A549 (cell line): ENCODE results near the gene CTRL.

ENCODE experiments used
- CEBPB ChIP-seq, 2 experiments: fragments of >200 bp in 1 of 2; sonication (Bioruptor Twin) in 1 of 2; formaldehyde crosslinking in 1 of 2; IDR thresholded peaks; 2 replicates each; pipeline ENCODE4 v1.6.1; 2012 to 2016
- HOXB13 ChIP-seq: fragments of 250-450 bp; sonication (Bioruptor Pico); IDR thresholded peaks from 2 replicates; pipeline ENCODE4 v1.5.0; 2020; ENCODE audit warnings: low read depth, mild to moderate bottlenecking, moderate library complexity
- RFX5 ChIP-seq: fragments of 450-650 bp; IDR thresholded peaks from 2 replicates; pipeline ENCODE4 v1.7.1; 2014; ENCODE audit warnings: antibody characterized with exemption, mild to moderate bottlenecking, moderate library complexity
- SMC3 ChIP-seq: fragments of >200 bp; sonication (Bioruptor Twin); formaldehyde crosslinking; IDR thresholded peaks from 3 replicates; pipeline ENCODE4 v1.6.1; 2018; ENCODE audit warnings: inconsistent platforms
- TF ChIP-seq, protein P1 (sequence below): IDR thresholded peaks from 2 replicates; pipeline ENCODE4 v1.6.1; 2012
- TF ChIP-seq, protein P2 (sequence below): fragments of >200 bp; sonication (Bioruptor Twin); formaldehyde crosslinking; IDR thresholded peaks from 3 replicates; pipeline ENCODE4 v1.5.1; 2016
- TF ChIP-seq, protein P3 (sequence below): fragments of 200-600 bp; sonication (generic); IDR thresholded peaks from 2 replicates; pipeline ENCODE4 v1.6.1; 2016; ENCODE audit warnings: antibody characterized with exemption, mild to moderate bottlenecking, moderate library complexity
- TF ChIP-seq, protein P4 (sequence below): fragments of 150-350 bp; IDR thresholded peaks from 2 replicates; pipeline ENCODE4 v1.6.1; 2014; ENCODE audit warnings: low read depth, mild to moderate bottlenecking, low read length

DNA sequence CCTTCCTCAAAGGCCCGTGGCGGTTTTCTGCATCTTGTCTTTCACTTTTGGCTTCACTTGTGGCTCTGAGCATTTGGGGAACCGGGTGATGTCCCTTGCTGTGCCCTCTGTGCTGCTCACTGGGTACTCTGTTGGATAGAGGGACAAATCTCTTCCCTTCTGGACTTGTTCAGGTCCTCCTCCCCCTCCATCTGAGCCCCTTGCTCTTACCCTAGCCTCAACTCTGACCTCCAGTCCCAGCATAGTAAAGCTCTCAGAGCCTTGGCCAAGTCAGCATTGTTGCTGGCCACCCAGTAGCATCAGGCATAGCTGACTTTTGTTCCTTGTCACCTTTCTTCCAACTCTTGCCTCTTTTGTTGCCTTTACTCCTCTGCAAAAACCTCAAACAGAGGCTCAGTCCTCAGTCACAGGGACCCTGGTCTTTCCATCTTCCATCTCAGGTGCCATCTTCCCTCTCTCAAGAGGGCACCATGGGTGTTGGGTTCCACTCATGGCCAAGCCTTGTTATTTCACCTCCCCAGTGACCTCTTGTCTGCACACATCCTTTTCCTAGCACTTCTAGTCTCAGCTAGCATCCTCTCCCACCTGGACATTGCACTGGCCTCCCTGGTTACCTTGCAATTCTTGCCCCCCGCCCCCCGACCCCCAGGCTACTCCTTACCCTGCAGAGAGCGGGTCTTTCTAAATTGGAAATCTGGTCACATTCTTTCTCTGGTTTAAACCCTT is 5.4 kb upstream of the CTRL start:
- TF ChIP-seq, protein P1, sequence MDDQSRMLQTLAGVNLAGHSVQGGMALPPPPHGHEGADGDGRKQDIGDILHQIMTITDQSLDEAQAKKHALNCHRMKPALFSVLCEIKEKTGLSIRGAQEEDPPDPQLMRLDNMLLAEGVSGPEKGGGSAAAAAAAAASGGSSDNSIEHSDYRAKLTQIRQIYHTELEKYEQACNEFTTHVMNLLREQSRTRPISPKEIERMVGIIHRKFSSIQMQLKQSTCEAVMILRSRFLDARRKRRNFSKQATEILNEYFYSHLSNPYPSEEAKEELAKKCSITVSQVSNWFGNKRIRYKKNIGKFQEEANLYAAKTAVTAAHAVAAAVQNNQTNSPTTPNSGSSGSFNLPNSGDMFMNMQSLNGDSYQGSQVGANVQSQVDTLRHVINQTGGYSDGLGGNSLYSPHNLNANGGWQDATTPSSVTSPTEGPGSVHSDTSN = no peak
- TF ChIP-seq, protein P2, sequence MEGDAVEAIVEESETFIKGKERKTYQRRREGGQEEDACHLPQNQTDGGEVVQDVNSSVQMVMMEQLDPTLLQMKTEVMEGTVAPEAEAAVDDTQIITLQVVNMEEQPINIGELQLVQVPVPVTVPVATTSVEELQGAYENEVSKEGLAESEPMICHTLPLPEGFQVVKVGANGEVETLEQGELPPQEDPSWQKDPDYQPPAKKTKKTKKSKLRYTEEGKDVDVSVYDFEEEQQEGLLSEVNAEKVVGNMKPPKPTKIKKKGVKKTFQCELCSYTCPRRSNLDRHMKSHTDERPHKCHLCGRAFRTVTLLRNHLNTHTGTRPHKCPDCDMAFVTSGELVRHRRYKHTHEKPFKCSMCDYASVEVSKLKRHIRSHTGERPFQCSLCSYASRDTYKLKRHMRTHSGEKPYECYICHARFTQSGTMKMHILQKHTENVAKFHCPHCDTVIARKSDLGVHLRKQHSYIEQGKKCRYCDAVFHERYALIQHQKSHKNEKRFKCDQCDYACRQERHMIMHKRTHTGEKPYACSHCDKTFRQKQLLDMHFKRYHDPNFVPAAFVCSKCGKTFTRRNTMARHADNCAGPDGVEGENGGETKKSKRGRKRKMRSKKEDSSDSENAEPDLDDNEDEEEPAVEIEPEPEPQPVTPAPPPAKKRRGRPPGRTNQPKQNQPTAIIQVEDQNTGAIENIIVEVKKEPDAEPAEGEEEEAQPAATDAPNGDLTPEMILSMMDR = no peak
- TF ChIP-seq CEBPB (IDR thresholded peaks at IDR 0.05) = no peak
- TF ChIP-seq, protein P3, sequence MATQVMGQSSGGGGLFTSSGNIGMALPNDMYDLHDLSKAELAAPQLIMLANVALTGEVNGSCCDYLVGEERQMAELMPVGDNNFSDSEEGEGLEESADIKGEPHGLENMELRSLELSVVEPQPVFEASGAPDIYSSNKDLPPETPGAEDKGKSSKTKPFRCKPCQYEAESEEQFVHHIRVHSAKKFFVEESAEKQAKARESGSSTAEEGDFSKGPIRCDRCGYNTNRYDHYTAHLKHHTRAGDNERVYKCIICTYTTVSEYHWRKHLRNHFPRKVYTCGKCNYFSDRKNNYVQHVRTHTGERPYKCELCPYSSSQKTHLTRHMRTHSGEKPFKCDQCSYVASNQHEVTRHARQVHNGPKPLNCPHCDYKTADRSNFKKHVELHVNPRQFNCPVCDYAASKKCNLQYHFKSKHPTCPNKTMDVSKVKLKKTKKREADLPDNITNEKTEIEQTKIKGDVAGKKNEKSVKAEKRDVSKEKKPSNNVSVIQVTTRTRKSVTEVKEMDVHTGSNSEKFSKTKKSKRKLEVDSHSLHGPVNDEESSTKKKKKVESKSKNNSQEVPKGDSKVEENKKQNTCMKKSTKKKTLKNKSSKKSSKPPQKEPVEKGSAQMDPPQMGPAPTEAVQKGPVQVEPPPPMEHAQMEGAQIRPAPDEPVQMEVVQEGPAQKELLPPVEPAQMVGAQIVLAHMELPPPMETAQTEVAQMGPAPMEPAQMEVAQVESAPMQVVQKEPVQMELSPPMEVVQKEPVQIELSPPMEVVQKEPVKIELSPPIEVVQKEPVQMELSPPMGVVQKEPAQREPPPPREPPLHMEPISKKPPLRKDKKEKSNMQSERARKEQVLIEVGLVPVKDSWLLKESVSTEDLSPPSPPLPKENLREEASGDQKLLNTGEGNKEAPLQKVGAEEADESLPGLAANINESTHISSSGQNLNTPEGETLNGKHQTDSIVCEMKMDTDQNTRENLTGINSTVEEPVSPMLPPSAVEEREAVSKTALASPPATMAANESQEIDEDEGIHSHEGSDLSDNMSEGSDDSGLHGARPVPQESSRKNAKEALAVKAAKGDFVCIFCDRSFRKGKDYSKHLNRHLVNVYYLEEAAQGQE = no peak
- TF ChIP-seq, protein P4, sequence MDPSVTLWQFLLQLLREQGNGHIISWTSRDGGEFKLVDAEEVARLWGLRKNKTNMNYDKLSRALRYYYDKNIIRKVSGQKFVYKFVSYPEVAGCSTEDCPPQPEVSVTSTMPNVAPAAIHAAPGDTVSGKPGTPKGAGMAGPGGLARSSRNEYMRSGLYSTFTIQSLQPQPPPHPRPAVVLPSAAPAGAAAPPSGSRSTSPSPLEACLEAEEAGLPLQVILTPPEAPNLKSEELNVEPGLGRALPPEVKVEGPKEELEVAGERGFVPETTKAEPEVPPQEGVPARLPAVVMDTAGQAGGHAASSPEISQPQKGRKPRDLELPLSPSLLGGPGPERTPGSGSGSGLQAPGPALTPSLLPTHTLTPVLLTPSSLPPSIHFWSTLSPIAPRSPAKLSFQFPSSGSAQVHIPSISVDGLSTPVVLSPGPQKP = no peak
- TF ChIP-seq SMC3 = no peak
- TF ChIP-seq HOXB13 (CRISPR knock-in tag) = no peak
- TF ChIP-seq RFX5 = no peak
